Measurements from ENCODE around the gene SNX2.

SNX2 gene

DNA sequence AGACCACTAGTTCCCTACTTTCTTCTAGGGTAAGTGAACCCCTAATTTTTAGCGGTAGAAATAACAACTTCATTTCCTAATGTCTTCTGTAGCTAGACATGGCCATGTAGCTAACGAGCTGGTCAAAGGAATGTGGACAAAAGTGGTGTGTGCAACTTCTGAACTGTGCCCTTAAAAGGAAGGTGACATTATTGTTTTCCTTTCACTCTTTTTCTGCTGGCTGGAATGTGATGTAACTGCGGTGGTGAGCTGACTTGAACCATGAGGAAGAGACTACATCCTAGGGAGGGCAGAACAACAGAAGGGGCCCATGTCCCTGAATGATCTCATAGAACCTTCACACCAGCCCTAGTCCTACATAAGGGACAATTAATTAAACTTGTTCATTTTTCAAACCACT lies 1.3 kb upstream of the SNX2 start:
- no peak for DNase-seq

DNA sequence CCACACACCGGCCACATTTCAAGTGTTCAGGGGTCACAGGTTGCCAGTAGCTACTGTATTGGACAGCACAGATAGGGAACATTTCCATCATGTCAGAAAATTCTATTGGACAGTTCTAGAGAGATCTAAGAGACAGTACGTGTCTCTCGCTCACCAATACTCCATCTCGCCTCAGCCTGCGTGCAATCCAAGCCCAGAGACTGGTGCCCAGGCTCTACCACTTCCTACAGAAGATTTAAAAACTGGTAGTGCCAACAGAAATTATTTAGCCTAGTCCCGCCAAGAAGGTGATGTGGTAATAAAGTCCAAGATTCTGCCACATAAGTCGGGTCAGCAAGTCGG lies 390 bp upstream of the SNX2 start:
- DNase-seq = no peak

- DNase-seq = no peak
Observed at GRCh38 chr5:122775550-122776542, 966 bp downstream of the SNX2 start.

- DNase-seq = no peak
Observed at GRCh38 chr5:122778157-122778556, 3.3 kb downstream of the SNX2 start.

DNA sequence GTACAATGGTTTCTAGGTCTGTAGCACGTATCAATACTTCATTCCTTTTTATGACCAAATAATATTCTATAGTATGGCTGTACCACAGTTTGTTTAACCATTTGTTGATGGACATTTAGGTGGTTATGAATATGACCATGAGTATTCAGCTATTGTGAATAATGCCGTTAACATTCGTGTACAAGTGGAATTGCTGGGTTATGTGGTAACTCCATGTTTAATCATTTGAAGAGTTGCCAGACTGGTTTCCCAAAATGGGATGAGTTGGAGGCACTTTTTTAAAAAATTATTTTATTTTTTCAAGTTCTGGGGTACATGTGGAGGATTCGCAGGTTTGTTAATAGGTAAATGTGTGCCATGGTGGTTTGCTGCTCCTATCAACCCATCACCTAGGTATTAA lies 4.6 kb downstream of the SNX2 start:
- DNase-seq = no peak

DNA sequence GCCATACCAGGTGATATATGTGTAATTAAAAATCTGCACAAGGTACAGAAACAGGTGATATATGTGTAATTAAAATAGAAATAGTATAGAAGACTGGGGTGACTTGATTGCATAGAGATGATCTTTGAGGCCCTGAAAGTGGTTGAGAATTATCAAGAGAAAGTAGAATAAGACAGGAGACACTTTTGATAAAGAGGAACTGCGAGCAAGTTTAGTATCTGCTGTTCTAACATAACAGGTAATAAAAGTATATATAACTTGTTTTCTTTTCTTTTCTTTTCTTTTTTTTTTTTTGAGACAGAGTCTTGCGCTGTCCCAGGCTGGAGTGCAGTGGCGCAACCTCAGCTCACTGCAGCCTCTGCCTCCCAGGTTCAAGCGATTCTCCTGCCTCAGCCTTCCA lies 5.4 kb downstream of the SNX2 start:
- DNase-seq = no peak

- DNase-seq = no peak
Observed at GRCh38 chr5:122781465-122781864, 6.6 kb downstream of the SNX2 start.

DNA sequence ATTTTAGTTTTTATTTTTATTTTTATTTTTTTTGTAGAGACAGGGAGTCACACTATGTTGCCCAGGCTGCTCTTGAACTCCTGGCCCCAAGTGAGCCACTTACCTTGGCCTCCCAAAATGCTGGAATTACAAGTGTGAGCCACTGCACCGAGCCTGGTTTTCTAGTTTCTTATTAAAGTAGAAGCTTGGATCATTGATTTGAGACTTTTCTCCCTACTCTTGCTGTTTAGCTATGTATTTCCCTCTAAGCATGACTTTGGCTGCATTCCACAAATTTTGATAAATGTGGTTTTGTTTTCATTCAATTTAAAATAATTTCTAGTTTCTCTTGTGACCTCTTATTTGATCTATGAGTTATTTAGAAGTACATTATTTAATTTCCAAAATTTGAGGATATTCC lies 10.4 kb downstream of the SNX2 start:
- DNase-seq = no peak

DNA sequence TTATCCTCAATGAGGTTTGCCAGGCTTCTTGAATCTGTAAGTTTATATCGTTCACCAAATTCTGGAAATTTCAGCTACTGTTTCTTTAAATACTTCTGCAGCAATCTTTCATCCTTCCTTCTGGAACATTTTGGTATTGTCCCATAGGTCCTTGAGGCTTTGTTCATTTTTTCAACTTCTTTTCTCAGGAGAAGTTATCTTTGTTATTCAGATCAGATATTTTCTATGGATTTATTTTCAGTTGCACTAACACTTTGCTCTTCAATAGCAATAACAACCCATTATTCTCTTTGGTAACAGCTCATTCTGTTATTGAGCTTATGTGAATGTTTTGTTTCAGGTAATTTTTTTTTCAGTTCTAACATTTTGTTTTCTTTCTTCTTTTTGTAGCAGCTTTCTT lies 13.5 kb downstream of the SNX2 start:
- no peak for DNase-seq

DNA sequence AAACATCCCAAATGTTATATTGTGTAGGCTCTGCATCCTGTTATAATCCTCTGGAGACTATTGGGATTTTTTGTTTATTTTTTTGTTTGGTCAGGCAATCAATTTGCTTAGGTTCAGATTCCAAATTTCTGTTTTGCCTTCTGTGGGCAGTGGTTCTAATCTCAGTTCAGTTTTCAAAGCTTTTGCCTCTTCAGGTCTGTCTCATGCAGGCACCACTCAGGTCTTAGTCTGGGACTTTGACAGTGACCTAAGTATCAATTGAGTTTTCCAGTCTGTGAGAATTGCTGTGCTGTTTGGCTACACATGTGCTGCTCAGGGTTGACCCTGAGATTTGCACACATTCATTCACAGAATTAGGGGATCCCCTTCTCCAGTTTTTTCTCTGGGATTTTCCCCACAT lies 14.1 kb downstream of the SNX2 start:
- DNase-seq = no peak

- DNase-seq = no peak
Observed at GRCh38 chr5:122789461-122790171, 14.7 kb downstream of the SNX2 start.

DNA sequence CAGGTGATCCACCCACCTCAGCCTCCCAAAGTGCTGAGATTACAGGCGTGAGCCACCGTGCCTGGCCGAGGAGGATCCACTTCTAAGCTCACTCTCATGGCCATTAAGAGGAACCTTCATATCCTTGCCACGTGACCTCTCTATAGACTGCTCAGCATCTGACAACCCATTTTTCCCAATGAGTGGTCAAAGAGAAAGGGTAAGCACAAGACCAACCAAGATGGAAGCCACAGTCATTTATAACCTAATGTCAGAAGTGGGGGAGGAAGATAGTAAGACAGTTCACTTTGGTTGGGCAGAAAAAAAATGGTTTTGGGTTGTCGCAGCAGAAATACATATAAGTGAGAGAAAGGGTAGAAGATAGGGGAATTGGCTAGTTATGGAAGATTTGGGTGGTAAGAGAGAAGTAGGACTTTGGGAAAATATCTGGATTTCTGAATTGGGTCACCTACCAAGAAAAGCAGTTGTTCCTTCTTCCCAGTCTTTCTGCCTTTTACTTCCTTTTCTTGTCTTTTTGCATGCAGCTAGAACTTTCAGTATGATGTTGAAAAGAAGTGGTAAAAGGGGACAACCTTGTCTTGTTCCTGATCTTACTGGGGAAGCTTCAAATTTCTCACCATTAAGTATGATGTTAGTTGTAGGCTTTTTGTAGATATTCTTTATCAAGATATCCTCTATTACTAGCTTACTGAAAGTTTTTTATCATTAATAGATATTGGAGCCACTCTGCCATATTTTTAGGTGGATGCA lies 15.6 kb downstream of the SNX2 start:
- no peak for DNase-seq

DNA sequence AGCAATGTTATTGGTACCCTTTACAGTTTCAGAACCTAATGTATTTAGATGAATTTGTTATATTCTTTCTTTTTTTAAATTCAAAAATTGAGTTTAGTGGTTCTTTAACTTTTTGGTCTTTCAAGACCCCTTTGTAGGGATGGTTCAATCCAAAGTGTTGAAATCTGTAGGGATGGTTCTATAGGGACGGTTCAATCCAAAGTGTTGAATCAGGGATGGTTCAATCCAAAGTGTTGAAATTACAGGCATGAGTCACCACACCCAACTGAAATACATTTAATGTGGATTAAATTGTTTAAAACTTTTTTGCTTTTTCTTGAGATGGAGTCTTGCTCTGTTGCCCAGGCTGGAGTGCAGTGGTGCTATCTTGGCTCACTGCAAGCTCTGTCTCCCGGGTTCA lies 30.6 kb downstream of the SNX2 start:
- no peak for DNase-seq

DNA sequence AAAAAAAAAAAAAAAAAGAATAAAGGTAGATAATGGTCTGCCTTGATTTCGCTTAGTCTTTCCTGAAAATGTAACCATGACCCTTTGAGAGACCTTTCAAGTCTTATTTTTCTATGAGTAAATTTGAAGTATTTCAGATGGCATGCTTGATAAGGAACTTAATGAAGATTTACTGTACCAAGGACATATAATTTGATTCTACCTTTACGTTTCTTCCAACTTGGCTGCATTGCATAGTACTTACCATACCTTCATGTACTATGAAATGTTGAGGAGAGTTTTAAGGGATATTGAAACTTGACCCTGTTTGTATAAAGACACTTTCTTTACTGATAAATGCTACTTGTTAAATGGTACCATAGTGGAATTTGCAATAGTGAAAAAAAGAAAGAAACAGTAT lies 35.5 kb downstream of the SNX2 start:
- no peak for DNase-seq

GRCh38 chr5:122815218-122815767 lies 40.4 kb downstream of the SNX2 start:
- DNase-seq = no peak

DNA sequence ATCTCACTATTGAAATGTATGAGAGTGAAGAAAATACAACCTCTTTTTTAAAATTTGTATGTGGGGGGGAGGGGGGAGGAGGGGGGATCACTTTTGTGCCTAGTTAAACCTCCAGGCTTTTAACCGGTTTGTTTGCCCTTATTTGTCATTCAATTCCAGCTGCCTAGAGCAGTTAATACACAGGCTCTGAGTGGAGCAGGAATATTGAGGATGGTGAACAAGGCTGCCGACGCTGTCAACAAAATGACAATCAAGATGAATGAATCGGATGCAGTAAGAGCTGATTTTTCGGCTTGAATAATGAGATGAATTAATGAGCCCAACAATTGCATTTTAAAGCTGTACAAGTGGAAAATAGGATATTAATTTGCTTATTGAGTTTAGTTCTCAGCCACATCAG lies 41.9 kb downstream of the SNX2 start:
- no peak for DNase-seq

DNA sequence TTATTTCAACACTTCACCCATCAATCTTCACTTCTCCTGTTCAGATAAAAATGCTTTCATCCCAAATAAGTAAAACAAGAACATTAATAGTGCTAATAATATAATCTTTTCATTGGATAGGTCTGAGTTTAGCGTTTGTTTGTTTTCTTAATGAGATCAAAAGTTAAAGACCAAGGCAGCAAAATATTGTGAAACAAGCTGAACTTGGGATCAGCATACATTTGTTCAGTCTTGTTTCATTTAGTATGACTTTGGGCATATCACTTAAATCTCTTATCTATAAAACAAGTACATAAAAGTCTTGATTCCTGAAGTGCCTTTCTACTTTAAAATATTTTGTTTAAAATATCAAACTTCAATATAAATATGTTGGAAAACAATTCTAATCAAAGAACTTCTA lies 57.1 kb downstream of the SNX2 start:
- DNase-seq = no peak

DNA sequence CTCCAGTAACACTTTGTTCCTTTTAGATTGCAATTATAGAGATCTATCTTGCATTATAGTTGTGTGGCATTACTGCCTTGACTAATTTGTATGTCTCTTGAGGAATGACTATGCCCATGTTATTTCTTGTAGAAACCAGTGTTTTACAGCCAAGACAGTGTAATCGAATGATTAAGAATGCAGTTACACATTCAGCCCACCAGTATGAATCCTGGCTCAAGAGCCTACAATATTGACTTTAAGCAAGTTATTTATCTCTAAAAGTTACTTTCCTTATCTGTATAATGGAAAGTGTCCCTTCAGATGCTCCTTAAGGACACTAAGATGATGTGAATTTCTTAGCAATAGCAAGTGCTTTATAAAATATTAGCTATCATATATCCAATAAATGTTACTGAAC lies 60.8 kb downstream of the SNX2 start:
- DNase-seq = no peak

DNA sequence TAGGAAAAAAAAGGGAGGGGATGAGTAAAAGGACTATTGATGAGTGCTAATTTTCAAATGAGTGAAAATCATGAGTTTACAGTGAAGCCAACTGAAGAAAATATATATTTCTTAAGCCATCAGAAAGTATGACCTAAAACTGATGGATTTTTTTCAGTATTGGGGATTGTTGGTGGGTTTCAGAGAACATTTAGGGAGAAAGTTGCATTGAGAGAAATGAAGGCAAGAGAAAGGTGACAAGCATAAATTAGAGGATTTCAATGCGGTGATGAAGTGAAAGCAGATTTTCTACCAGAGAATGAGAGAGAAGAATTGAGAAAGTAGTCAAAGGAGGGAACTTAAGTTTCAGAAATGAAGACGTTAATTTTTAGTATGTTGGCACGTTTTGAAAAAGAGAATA lies 62.1 kb downstream of the SNX2 start:
- DNase-seq = no peak

GRCh38 chr5:122839731-122840130 lies 64.9 kb downstream of the SNX2 start:
- no peak for DNase-seq

DNA sequence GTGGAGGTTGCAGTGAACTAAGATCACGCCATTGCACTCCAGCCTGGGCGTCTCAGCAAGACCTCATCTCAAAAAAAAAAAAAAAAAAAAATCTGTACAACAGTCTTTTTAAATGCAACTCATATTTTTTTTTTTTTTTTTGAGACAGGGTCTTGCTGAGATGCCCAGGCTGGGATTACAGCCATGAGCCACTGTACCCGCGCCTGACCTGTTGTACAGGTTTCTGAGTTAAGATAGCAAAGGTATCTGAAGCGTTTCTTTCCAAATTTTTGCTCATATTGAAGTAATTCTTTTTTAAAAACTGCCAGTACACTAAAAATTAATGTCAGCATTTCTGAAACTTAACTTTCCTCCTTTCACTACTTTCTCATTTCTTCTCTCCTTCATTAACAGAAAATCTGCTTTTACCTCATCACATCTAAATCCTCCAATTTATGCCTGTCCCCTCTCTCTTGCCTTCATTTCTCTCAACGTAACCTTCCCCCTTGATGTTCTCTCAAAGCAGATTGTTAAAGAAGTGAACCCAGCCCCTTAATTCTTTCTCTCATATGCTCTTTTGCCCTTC lies 67.2 kb downstream of the SNX2 start:
- DNase-seq = no peak

- no peak for DNase-seq
Observed at GRCh38 chr5:122844136-122844909, 69.4 kb downstream of the SNX2 start.
